MG63 (cell line): ENCODE data around the gene PLPP6. TPM values are rescaled to one million over a fixed set of nuclear protein-coding genes. Genes with fewer than 3 reads are reported as not detected.

Experiments
- DNase-seq: peaks from one replicate; pipeline ENCODE4 v3.0.0-alpha.2; 2020
- H3K27me3 ChIP-seq: fragments of 250-450 bp; sonication (Bioruptor Pico); 2 replicates; pipeline ENCODE4 v1.5.1; 2020; ENCODE audit warnings: mild to moderate bottlenecking, moderate library complexity
- H3K36me3 ChIP-seq: fragments of 250-450 bp; sonication (Bioruptor Pico); 2 replicates; pipeline ENCODE4 v1.5.1; 2020; ENCODE audit warnings: mild to moderate bottlenecking, moderate library complexity
- H3K4me3 ChIP-seq: fragments of 250-450 bp; sonication (Bioruptor Pico); 2 replicates; pipeline ENCODE4 v1.5.1; 2020; ENCODE audit warnings: mild to moderate bottlenecking, moderate library complexity
- H3K9me3 ChIP-seq: fragments of 250-450 bp; sonication (Bioruptor Pico); 2 replicates; pipeline ENCODE4 v1.5.1; 2020; ENCODE audit warnings: mild to moderate bottlenecking, moderate library complexity
- total RNA-seq: library from RNA; depleted of rRNA; stranded (reverse); fragments of >200 nt; shearing (Covaris generic); gene quantifications from 2 replicates; pipeline ENCODE4 v1.2.3, GENCODE V29; 2014; ENCODE audit warnings: low replicate concordance; rRNA removed

Gene PLPP6
- total RNA-seq, 1 experiment from 2014 or later: 2.0 TPM

- DNase-seq: no peak
- Histone ChIP-seq H3K4me3 (no peak overlapping the region), H3K9me3 (no peaks in the 10 kb centered on the region), H3K27me3 (no peaks in the 10 kb centered on the region), H3K36me3 (no peaks in the 10 kb centered on the region)
These were observed 51.8 kb downstream of the PLPP6 start for GRCh38 chr9:4713849-4714248.

GRCh38 chr9:4714266-4715016 is 52.3 kb downstream of the PLPP6 start:
- no peak for DNase-seq
- Histone ChIP-seq H3K4me3 (no peak overlapping the region), H3K36me3 (no peaks in the 10 kb centered on the region), H3K27me3 (no peaks in the 10 kb centered on the region), H3K9me3 (no peaks in the 10 kb centered on the region)

Other genes with a start within 250 kb of the PLPP6 start
- 0.42 and 1.3 TPM in 2 replicates for gene SLC1A1, start 171.8 kb upstream of the PLPP6 start, total RNA-seq
- not detected in 2 replicates for gene SPATA6L, start 4.2 kb downstream of the PLPP6 start, total RNA-seq
- 12.9 and 17.0 TPM in 2 replicates for gene CDC37L1, start 17.3 kb downstream of the PLPP6 start, total RNA-seq
- gene AK3, start 78.9 kb downstream of the PLPP6 start, total RNA-seq: 13.9 and 16.6 TPM in 2 replicates
- gene RCL1, start 130.7 kb downstream of the PLPP6 start, total RNA-seq: 6.8 and 9.0 TPM in 2 replicates